H1 (cell line): Measurements from ENCODE around the gene CLCN3. TPM values are rescaled to one million over a fixed set of nuclear protein-coding genes. Genes with fewer than 3 reads are reported as not detected.

ENCODE experiments used
- CTCF ChIA-PET: fragments of 300-600 bp; sonication (Branson Sonifier 250); formaldehyde crosslinking; loops from one replicate; lab custom pipeline; 2021; ENCODE audit not compliant: partially characterized antibody; lab: Charles Lee
- POLR2A ChIA-PET: fragments of 300-600 bp; sonication (Branson Sonifier 250); formaldehyde crosslinking; loops from one replicate; lab custom pipeline; 2021; ENCODE audit warnings: inconsistent platforms; ENCODE audit not compliant: partially characterized antibody; lab: Charles Lee
- DNase-seq, 2 experiments: peaks; one replicate each; pipeline versions ENCODE4 v3.0.0 to v3.0.0-alpha.2; 2010 to 2022; ENCODE audit warnings: low spot score in 2 of 2, low read depth in 1 of 2, mixed read lengths in 1 of 2
- FAIRE-seq: peaks from 2 replicates; lab custom pipeline; 2011; peaks lifted over from hg19 to GRCh38; lab: Jason Lieb, UNC
- H2AFZ ChIP-seq: 2 replicates; pipeline ENCODE4 v1.8.1; 2012; ENCODE audit warnings: low read length, inconsistent platforms
- H2AK5ac ChIP-seq: 2 replicates; pipeline ENCODE4 v1.6.1; 2013; ENCODE audit warnings: low read depth, low read length
- H2BK120ac ChIP-seq: replicated peaks from 2 replicates; pipeline ENCODE3; 2013; ENCODE audit warnings: low read depth, low read length, inconsistent platforms
- H2BK12ac ChIP-seq: 2 replicates; pipeline ENCODE4 v1.6.1; 2013; ENCODE audit warnings: low read depth, low read length
- H2BK15ac ChIP-seq: 2 replicates; pipeline ENCODE4 v1.6.1; 2013; ENCODE audit warnings: low read length
- H2BK20ac ChIP-seq: 2 replicates; pipeline ENCODE4 v1.6.1; 2013; ENCODE audit warnings: low read length
- H2BK5ac ChIP-seq: 2 replicates; pipeline ENCODE4 v1.6.1; 2013; ENCODE audit warnings: low read depth, low read length
- H3K14ac ChIP-seq: 2 replicates; pipeline ENCODE4 v1.6.1; 2013; ENCODE audit warnings: inconsistent platforms; ENCODE audit not compliant: insufficient read length
- H3K18ac ChIP-seq: 2 replicates; pipeline ENCODE4 v1.6.1; 2013; ENCODE audit warnings: low read length; ENCODE audit errors: extremely low read depth
- H3K23ac ChIP-seq: 2 replicates; pipeline ENCODE4 v1.6.1; 2013; ENCODE audit warnings: inconsistent platforms; ENCODE audit not compliant: insufficient read length
- H3K23me2 ChIP-seq: 2 replicates; pipeline ENCODE4 v1.6.1; 2013; ENCODE audit warnings: low read depth, low read length
- H3K27ac ChIP-seq: 2 replicates; pipeline ENCODE4 v1.6.1; 2011; ENCODE audit warnings: low read depth, low read length, inconsistent platforms
- H3K27me3 ChIP-seq, 4 experiments: replicated peaks in 1 of 4; 1 replicate in 1 of 4; 2 replicates in 3 of 4; pipeline versions ENCODE4 v1.6.1 to v1.8.1; 2011 to 2013; ENCODE audit warnings: low read length in 3 of 4, mild to moderate bottlenecking in 3 of 4, inconsistent platforms in 2 of 4, mixed read lengths in 2 of 4, moderate library complexity in 1 of 4; ENCODE audit not compliant: control insufficient read depth in 3 of 4, insufficient read depth in 3 of 4; ENCODE audit errors: extremely low read depth in 1 of 4
- H3K36me3 ChIP-seq, 4 experiments: 2 replicates each; pipeline versions ENCODE4 v1.6.1 to v1.8.1; 2011 to 2013; ENCODE audit warnings: mild to moderate bottlenecking in 4 of 4, low read length in 3 of 4, moderate library complexity in 2 of 4, control low read depth in 1 of 4, inconsistent platforms in 1 of 4; ENCODE audit not compliant: insufficient read depth in 4 of 4, control insufficient read depth in 2 of 4
- H3K4ac ChIP-seq: replicated peaks from 2 replicates; pipeline ENCODE3; 2013; ENCODE audit warnings: low read length, low read depth, mixed read lengths, inconsistent platforms; ENCODE audit not compliant: insufficient read length
- H3K4me1 ChIP-seq, 4 experiments: replicated peaks in 1 of 4; 1 replicate in 1 of 4; 2 replicates in 3 of 4; pipeline versions ENCODE4 v1.6.1 to v1.8.1; 2011 to 2013; ENCODE audit warnings: low read length in 3 of 4, inconsistent platforms in 2 of 4, mixed read lengths in 1 of 4; ENCODE audit not compliant: insufficient read depth in 4 of 4, control insufficient read depth in 3 of 4
- H3K4me2 ChIP-seq, 2 experiments: 2 replicates each; pipeline versions ENCODE4 v1.6.1 to v1.8.1; 2011 to 2013; ENCODE audit warnings: low read depth in 2 of 2, low read length in 2 of 2, control low read depth in 1 of 2, inconsistent platforms in 1 of 2, mild to moderate bottlenecking in 1 of 2; ENCODE audit not compliant: insufficient read depth in 1 of 2
- H3K4me3 ChIP-seq, 4 experiments: fragments of 200-600, 300-600 bp in 1 of 4; sonication (generic), shearing (Covaris generic), sonication (Bioruptor Twin) in 1 of 4; 2 replicates each; pipeline versions ENCODE4 v1.5.1 to v1.8.1; 2011 to 2016; ENCODE audit warnings: low read length in 4 of 4, low read depth in 3 of 4, control low read depth in 2 of 4, inconsistent platforms in 2 of 4, mild to moderate bottlenecking in 2 of 4, mixed read lengths in 1 of 4, moderate library complexity in 1 of 4; ENCODE audit not compliant: insufficient read depth in 2 of 4; ENCODE audit errors: extremely low read depth in 1 of 4
- H3K56ac ChIP-seq: replicated peaks from 2 replicates; pipeline ENCODE3; 2013; ENCODE audit warnings: low read depth, mild to moderate bottlenecking, mixed read lengths, low read length, inconsistent platforms; ENCODE audit not compliant: insufficient read length
- H3K79me1 ChIP-seq: 2 replicates; pipeline ENCODE4 v1.6.1; 2013; ENCODE audit warnings: low read depth, low read length, control low read depth
- H3K79me2 ChIP-seq, 2 experiments: 2 replicates each; pipeline versions ENCODE4 v1.6.1 to v1.8.1; 2012 to 2013; ENCODE audit warnings: low read length in 2 of 2, mild to moderate bottlenecking in 2 of 2, inconsistent platforms in 1 of 2; ENCODE audit not compliant: insufficient read depth in 2 of 2, control insufficient read depth in 1 of 2
- H3K9ac ChIP-seq, 4 experiments: replicated peaks in 1 of 4; 1 replicate in 1 of 4; 2 replicates in 3 of 4; pipeline versions ENCODE4 v1.6.1 to v1.8.1; 2011 to 2013; ENCODE audit warnings: low read depth in 3 of 4, low read length in 3 of 4, control low read depth in 2 of 4, mild to moderate bottlenecking in 2 of 4, moderate library complexity in 2 of 4, inconsistent platforms in 1 of 4; ENCODE audit errors: extremely low read depth in 1 of 4
- H3K9me3 ChIP-seq, 2 experiments: 2 replicates each; pipeline versions ENCODE4 v1.6.1 to v1.8.1; 2012 to 2013; ENCODE audit warnings: mild to moderate bottlenecking in 2 of 2, moderate library complexity in 2 of 2, control low read depth in 1 of 2, inconsistent platforms in 1 of 2, low read depth in 1 of 2, low read length in 1 of 2, mixed read lengths in 1 of 2; ENCODE audit not compliant: insufficient read depth in 2 of 2
- H4K20me1 ChIP-seq, 2 experiments: replicated peaks in 1 of 2; 2 replicates each; pipeline versions ENCODE3 to v1.8.1; 2011 to 2013; ENCODE audit warnings: inconsistent platforms in 2 of 2, low read length in 2 of 2, mild to moderate bottlenecking in 1 of 2; ENCODE audit not compliant: insufficient read depth in 2 of 2, control insufficient read depth in 1 of 2
- H4K5ac ChIP-seq: 2 replicates; pipeline ENCODE4 v1.6.1; 2013; ENCODE audit warnings: low read length, low read depth, mixed read lengths, inconsistent platforms; ENCODE audit not compliant: insufficient read length
- H4K8ac ChIP-seq: 2 replicates; pipeline ENCODE4 v1.8.0; 2013; ENCODE audit warnings: mild to moderate bottlenecking, moderate library complexity, low read length, inconsistent platforms; ENCODE audit not compliant: insufficient read depth; ENCODE audit errors: extremely low read depth
- H4K91ac ChIP-seq: replicated peaks from 2 replicates; pipeline ENCODE3; 2013; ENCODE audit warnings: low read length, mixed read lengths, inconsistent platforms; ENCODE audit not compliant: insufficient read length
- ASH2L ChIP-seq: fragments of 200-600, 300-600 bp; sonication (generic); IDR thresholded peaks from one replicate; pipeline ENCODE4 v1.7.1; 2017; ENCODE audit warnings: low read length
- BRCA1 ChIP-seq: IDR thresholded peaks from 2 replicates; pipeline ENCODE4 v1.6.1; 2012; ENCODE audit warnings: low read depth, low read length, improper control_type of control experiment
- FOSL1 ChIP-seq: IDR thresholded peaks from 2 replicates; pipeline ENCODE4 v1.6.1; 2011; ENCODE audit warnings: mild to moderate bottlenecking, low read depth, low read length, moderate library complexity; ENCODE audit not compliant: insufficient read depth
- KDM4A ChIP-seq: IDR thresholded peaks from one replicate; pipeline ENCODE4 v1.7.1; 2012; ENCODE audit warnings: low read depth, mild to moderate bottlenecking, moderate library complexity, low read length, inconsistent platforms; ENCODE audit not compliant: severe bottlenecking
- ZNF274 ChIP-seq: IDR thresholded peaks from 2 replicates; pipeline ENCODE4 v1.7.0; 2012; ENCODE audit warnings: low read length, borderline replicate concordance; ENCODE audit errors: extremely low read depth
- WGBS, 2 experiments: shearing (Covaris generic) in 1 of 2; methylation state at CpG; one replicate each; pipeline versions ENCODE4 v1.1.6 to v1.1.7; 2013 to 2015; ENCODE audit warnings: low lambda C conversion rate in 2 of 2, mixed read lengths in 2 of 2, inconsistent platforms in 1 of 2, low coverage in 1 of 2, missing lambda C conversion rate in 1 of 2; ENCODE audit not compliant: insufficient replicate concordance in 2 of 2, insufficient coverage in 1 of 2, insufficient read length in 1 of 2; ENCODE audit errors: extremely low coverage in 1 of 2, missing lambda C conversion rate in 1 of 2; 5-methylcytosine and 5-hydroxymethylcytosine counted together
- polyA plus RNA-seq, 7 experiments: library from polyadenylated mRNA; depleted of rRNA in 3 of 7; stranded (reverse) in 5 of 7; unstranded in 2 of 7; fragments of >200 nt in 5 of 7; fragments of 200-250 nt in 2 of 7; gene quantifications; 1 replicate in 5 of 7; 2 replicates in 1 of 7; 4 replicates in 1 of 7; pipeline versions ENCODE4 v1.2.1 to v1.2.3, GENCODE V29; 2011 to 2013; ENCODE audit warnings: missing spikeins in 2 of 7, mixed read lengths in 2 of 7
- total RNA-seq: library from RNA; stranded (reverse); fragmentation: NEBNext Ultra II Directional; extraction: Animal tissue kit (Norgen Biotek cat#: 25700); gene quantifications from 2 replicates; pipeline ENCODE4 v1.2.1, GENCODE V29; 2021

Gene CLCN3
- total and polyA plus RNA-seq, 2 of the 8 experiments (the other 6 are each of a cell fraction or from before 2014, with no cell fraction given) = 8.8 to 32.8 TPM

- POLR2A ChIA-PET = no interaction called here
- no peak overlapping the region for H3K9ac ChIP-seq
- H3K27ac ChIP-seq = no peak overlapping the region
- no peak overlapping the region for H4K5ac ChIP-seq
- no peak overlapping the region for H2AK5ac ChIP-seq
- DNase-seq (no peak), FAIRE-seq (no peak)
- no peak overlapping the region for H2BK20ac ChIP-seq
- TF ChIP-seq FOSL1 (no peak), ASH2L (no peak), BRCA1 (no peak), ZNF274 (no peak), KDM4A (no peak)
- H2BK15ac ChIP-seq = no peak overlapping the region
- H3K4ac ChIP-seq = no peak overlapping the region
- no peak overlapping the region for H3K14ac ChIP-seq
- H3K79me2 ChIP-seq = peaks cover 0 to 8% of the 10 kb centered on the region in 2 experiments; a peak in 2 of 4 replicates
- H3K9me3 ChIP-seq = no peaks in the 10 kb centered on the region
- H3K4me3 ChIP-seq = no peak overlapping the region
- H2AFZ ChIP-seq = no peak overlapping the region
- H2BK120ac ChIP-seq = no peak overlapping the region
- H3K56ac ChIP-seq = no peak overlapping the region
- WGBS, 2 experiments = 96% methylated on average over 2 of the region's 2 CpGs; no CpG with 5 or more reads in 1 of the 2 experiments
- no peak overlapping the region for H2BK12ac ChIP-seq
- no peaks in the 10 kb centered on the region for H3K23me2 ChIP-seq
- no peak overlapping the region for H2BK5ac ChIP-seq
- no peak overlapping the region for H3K18ac ChIP-seq
- peaks cover 0 to 7% (median 0%) of the 10 kb centered on the region in 4 experiments; a peak in 1 of 8 replicates for H3K36me3 ChIP-seq
- H3K79me1 ChIP-seq = no peaks in the 10 kb centered on the region; the same call in 1 of the 2 replicates
- H3K4me2 ChIP-seq = no peak overlapping the region
- no peak overlapping the region for H4K8ac ChIP-seq
- no peaks in the 10 kb centered on the region for H4K20me1 ChIP-seq
- no peaks in the 10 kb centered on the region for H3K4me1 ChIP-seq
- CTCF ChIA-PET = no interaction called here
- no peak overlapping the region for H4K91ac ChIP-seq
- no peaks in the 10 kb centered on the region for H3K27me3 ChIP-seq
- no peak overlapping the region for H3K23ac ChIP-seq
Measured at GRCh38 chr4:169603312-169603711, 17.1 kb upstream of the CLCN3 start.
